SU-DHL-6 (cell line): ENCODE results near the gene SEZ6.
A peak's percentile ranks its signal among the peaks of the same experiment; 100 is the strongest.

Experiments
- EZH2phosphoT487 ChIP-seq: fragments of 200-600 bp; sonication (generic), shearing (Covaris generic); conservative IDR thresholded peaks from 2 replicates; pipeline ENCODE4 v1.6.1; 2018; ENCODE audit warnings: mild to moderate bottlenecking, antibody characterized with exemption, low read length, moderate library complexity, mixed read lengths
- TF ChIP-seq, protein P1 (sequence below): fragments of 200-600 bp; sonication (generic); IDR thresholded peaks from one replicate; pipeline ENCODE4 v1.5.1; 2017; ENCODE audit warnings: antibody characterized with exemption, mild to moderate bottlenecking, low read length, moderate library complexity; ENCODE audit not compliant: insufficient read depth, poor library complexity, severe bottlenecking

DNA sequence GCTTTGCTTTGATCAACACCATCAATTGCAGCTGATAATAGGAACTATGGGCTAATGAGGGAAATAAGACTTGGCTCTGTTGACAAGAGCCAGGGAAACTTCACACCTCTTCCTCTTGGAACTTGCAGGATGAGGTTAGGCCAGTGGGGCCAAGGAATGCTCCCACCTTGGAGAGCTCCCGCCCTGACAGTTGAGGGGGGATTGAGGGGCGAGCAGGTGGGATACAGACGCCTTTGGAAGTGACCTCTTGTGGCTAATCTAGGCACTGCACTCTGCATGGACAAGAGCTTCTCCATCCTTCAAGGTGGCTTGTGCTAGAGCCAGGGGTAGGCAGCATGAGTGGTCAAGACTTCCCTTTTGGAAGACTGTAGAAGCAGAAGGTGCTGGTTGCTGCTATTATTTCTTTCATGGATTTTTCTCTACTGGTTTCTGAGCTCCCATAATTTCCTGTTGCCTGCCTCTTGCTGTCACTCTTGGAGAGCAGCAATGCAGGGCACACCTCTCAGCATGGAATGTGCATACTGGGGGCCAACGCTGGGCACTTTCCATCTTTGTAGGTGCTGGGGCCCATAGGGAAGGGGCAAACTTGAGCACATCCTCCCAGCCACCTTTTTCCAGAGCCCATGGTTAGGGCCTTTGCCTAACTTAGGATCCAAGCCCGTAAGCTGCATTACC lies 52.3 kb downstream of the SEZ6 start:
- TF ChIP-seq, protein P1, sequence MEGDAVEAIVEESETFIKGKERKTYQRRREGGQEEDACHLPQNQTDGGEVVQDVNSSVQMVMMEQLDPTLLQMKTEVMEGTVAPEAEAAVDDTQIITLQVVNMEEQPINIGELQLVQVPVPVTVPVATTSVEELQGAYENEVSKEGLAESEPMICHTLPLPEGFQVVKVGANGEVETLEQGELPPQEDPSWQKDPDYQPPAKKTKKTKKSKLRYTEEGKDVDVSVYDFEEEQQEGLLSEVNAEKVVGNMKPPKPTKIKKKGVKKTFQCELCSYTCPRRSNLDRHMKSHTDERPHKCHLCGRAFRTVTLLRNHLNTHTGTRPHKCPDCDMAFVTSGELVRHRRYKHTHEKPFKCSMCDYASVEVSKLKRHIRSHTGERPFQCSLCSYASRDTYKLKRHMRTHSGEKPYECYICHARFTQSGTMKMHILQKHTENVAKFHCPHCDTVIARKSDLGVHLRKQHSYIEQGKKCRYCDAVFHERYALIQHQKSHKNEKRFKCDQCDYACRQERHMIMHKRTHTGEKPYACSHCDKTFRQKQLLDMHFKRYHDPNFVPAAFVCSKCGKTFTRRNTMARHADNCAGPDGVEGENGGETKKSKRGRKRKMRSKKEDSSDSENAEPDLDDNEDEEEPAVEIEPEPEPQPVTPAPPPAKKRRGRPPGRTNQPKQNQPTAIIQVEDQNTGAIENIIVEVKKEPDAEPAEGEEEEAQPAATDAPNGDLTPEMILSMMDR: peak; percentile 71
- no peak for TF ChIP-seq EZH2phosphoT487
